Karpas-422 (cell line): ENCODE data around the gene GKN2. TPM values are rescaled to one million over a fixed set of nuclear protein-coding genes. Genes with fewer than 3 reads are reported as not detected.

ENCODE experiments used
- total RNA-seq: library from RNA; depleted of rRNA; stranded (reverse); fragments of >200 nt; shearing (Covaris generic); gene quantifications from 2 replicates; pipeline ENCODE4 v1.2.3, GENCODE V29; 2014; ENCODE audit warnings: low replicate concordance; rRNA removed

Gene GKN2
- total RNA-seq, 1 experiment from 2014 or later, result not detected

Other genes with a start within 250 kb of the GKN2 start
- gene ARHGAP25, start 218.1 kb downstream of the GKN2 start, total RNA-seq, result 172 and 213 TPM in 2 replicates
- not detected in 2 replicates for gene BMP10, start 81.5 kb downstream of the GKN2 start, total RNA-seq
- gene GKN1, start 21.7 kb upstream of the GKN2 start, total RNA-seq, result not detected in 2 replicates
- gene ANTXR1, start 60.3 kb upstream of the GKN2 start, total RNA-seq, result not detected in 2 replicates